HG02642 (cell line): ENCODE results near the gene PPM1G.
"Not testable (repeated sequence)": the region's sequence is repeated elsewhere in the genome, so short reads cannot be mapped to it uniquely, and the experiment has no call there.

Experiments
- ATAC-seq: cut with Tn5 transposase; IDR thresholded peaks from one replicate; pipeline ENCODE4 v1.9.1; 2021; ENCODE audit warnings: mild to moderate bottlenecking; ENCODE audit not compliant: unreplicated experiment, poor library complexity

The PPM1G gene

DNA sequence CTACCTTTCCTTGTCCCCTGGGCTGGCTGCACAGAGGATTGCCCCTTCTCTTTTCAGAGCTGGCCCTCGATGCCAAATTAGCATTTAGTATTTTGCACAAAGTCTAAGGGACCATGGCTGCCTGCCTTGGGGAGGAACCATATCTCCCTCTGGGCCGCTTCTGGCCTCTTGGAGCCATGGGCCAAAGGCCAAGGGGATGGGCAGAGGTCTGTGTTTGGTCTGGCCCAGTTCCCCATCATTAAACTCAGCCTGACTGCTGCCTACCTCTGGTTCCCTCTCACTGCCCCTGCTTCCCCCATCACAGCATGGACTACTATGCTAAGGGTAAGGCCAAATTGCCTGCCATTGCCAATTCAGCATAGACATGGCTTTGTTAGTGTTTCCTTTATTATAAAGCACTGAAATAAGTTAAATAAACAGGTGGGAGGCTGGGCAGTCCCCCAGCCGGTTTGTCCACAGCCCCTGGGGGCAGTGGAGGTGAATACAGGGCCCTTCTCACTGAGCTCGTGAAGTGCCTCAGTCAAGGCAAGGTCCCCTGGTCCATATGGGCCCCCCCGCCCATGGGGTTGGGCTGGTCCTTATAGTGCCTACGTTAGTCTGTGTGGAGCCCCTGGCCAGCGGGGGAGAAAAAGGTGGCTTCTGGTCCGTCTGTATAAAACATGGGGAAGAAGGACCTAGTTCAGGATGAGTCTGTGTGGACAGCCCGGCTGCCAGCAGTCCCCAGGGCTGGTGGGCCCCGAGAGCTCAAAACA is 32.3 kb downstream of the PPM1G start:
- ATAC-seq: no peak

DNA sequence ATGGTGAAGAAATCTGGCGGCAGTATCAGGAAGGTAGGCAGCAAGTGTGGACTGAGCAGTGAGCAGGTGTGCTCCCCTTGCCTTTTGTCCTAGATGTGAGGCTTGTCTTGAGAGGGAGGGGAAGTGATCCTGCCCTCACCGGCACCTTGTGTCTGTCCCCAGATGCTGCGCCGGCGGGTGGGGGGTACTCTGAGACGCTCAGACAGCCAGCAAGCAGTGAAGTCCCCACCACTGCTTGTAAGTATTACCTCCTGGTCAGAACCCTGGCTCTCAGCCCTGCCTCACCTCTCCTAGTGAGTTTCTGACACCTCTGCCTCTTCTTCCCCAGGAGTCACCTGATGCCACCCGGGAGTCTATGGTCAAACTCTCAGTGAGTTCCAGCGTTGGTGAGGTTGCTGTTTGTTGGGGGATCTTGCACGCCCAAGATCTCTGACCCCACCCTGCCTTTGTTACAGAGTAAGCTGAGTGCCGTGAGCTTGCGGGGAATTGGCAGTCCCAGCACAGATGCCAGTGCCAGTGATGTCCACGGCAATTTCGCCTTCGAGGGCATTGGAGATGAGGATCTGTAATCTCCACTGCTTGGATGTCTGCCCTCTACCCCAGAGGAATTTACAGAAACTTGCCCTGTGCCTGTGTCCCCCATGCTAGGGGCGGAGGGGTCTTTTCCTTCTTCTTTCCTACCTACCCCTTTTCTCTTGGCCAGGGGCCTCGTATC is 33.1 kb downstream of the PPM1G start:
- ATAC-seq: no peak

DNA sequence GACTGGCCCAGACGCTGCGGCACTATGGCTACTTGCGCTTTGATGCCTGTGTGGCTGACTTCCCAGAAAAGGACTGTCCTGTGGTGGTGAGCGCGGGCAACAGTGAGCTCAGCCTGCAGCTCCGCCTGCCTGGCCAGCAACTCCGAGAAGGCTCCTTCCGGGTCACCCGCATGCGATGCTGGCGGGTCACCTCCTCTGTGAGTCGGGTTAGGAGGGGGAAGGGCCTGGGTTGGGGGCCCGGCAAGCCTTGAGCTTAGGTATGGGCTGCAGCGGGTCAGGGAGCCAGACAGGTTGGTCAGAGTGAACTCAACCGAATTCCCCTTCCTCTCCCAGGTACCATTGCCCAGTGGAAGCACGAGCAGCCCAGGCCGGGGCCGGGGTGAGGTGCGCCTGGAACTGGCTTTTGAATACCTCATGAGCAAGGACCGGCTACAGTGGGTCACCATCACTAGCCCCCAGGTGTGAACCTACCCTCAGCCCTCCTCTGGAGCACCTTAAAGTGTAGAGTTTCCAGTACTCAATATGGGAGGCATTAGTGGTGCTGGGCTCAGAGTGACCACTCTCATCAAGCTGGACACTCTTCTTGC is 33.8 kb downstream of the PPM1G start:
- ATAC-seq: no peak

DNA sequence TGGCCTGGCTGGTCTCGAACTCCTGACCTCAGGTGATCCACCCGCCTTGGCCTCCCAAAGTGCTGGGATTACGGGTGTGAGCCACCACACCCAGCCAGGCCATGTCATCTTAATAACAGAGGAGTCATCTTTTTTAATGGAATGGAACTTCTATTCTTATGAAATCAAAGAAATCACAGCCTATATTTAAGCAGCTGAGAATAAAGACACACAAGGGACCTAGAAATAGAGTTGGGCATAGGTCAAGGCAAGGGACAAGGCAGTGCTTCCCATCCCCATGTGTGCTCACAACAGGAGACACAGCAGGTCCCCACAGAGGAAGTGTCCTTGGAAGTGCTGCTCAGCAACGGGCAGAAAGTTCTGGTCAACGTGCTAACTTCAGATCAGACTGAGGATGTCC is 35.8 kb downstream of the PPM1G start:
- no peak for ATAC-seq

DNA sequence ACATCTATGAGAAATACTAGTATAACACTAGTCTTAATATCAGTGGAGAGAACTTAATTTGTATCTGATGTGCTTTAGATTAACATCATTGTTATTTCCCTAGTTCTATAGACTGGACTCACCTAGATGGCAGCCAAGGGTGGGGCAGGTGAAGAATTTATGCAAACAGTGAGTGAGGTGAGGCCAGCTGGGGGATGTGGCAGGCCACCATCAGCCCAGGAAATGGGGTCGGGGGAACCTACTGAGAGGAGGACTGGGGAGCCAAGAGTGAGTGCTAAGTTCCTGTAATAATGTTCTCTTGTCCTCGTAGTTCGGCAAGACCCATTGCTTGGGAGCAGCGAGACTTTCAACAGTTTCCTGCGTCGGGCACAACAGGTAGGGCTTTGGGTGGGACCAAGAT is 36.5 kb downstream of the PPM1G start:
- ATAC-seq: no peak

DNA sequence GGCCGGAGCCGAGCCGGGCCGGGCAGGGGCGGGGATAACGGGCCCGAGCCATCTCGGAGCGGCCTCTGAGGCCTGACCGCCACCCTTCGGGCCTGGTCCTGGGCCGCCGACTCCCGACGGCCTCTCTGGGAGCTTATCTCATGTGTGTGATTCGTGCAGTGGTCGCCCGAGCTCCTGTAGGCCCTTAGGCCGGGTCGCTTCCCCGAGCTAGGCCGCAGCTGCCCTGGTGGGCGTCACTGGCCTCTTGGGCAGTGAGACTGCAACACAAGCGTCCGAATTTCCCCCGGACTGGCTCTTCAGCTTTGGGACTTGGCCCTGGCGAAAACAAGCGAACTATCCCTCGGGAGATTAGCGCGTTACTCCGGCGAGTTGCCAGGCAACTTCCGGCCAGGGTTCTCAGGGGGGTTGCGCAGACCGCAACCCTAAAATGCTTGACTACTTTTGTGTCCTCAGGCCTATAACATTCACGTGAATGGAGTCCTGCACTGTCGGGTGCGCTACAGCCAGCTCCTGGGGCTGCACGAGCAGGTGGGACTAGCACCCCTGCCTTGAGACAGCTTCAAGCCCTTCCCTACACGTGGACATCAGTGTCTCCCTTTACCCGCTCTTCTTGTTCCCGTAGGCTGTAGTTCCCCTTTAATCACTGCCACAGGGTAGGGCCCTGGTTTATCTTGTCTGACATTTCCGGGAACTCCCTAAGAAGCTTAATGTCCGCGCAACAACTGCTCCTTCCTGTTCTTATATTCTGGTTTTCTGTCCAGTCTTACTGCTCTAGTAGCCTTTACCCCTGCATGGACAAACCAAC is 38.4 kb downstream of the PPM1G start:
- ATAC-seq: peak; percentile 31

DNA sequence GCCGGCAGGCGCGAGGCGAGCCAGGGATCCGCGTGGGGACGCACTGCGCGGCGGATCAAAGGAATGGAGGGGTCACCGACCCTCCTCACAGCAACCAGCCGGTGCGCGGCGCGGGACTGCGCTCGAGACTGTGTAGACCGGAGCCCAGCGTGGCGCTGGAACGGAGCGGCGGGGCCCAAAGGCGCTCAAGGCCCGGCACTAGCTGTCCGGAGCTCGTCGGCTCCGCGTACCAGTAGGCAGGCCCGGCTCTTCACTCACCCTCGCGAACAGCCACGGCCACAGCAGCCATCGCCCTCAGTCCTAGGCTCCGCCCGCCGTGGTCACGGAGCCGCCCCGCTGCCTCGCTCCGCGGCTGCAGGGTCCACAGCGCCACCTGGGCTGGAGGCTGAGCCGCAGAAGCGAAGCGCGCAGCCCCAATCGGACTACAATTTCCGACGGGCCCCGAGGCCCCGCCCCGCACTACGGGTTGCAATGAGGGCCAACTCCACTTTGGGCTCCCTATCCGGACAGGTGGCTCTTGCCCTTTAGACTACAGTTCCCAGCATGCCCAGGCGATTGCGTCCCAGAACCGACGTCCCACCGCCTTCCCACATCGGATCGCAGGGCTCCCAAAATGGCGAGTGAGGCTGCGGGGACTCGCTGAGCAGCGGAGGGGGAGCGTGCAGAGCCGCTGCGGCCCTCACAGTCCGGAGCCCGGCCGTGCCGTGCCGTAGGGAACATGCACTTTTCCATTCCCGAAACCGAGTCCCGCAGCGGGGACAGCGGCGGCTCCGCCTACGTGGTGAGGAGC is 39.2 kb downstream of the PPM1G start, which contains the start of the genes EIF2B4 and SNX17:
TSS of gene EIF2B4 (minus strand) at position 313 of the 790 bp plus-strand sequence. CDS start at position 289, 24 bp downstream.
TSS of gene SNX17 (plus strand) at position 591 of the 790 bp plus-strand sequence. CDS start at position 719, 128 bp downstream.
- peak; percentile 92 for ATAC-seq

DNA sequence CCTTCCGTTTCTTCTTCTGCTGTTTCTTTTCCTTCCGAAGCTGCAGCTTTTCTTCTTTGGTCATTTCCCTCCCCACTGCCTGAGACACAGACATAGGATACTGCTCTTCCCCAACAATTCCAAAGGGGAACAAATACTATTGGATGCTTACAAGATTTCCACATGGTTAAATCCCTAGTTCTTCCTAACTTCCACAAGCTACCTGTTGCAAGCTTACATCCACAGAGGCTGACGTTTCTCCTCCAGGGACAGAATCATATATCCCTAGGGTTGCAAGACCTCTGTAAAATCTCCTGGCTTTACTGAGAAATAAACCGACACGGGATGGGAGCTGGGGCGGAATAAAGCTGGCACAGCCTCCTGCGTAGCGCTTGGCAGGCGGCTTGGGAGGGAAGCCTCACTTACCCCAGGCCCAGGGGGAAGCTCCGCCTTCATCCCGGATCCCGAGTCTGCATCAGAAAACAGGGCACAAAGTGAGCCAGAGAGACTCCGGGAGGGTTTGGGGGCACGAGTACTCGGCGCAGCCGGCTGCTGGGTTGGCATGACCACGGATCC is 39.8 kb downstream of the PPM1G start:
- ATAC-seq: no peak

DNA sequence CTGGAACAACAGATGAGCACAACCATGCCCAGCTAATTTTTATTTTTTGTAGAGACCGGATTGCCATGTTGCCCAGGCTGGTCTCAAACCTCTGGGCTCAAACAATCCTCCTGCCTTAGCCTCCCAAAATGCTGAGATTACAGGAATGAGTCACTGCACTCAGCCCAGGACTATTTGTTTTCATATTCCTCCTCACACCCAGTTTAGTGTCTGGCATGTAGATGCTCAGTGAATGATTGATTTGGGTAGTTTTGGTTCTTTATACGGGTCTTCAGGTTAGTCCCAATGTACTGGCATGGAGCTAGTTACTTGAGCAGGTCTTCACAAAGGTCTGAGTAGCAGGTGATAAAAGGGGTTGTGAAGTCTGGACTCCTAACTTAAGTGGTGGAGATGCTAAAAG is 45.5 kb downstream of the PPM1G start:
- no peak for ATAC-seq

DNA sequence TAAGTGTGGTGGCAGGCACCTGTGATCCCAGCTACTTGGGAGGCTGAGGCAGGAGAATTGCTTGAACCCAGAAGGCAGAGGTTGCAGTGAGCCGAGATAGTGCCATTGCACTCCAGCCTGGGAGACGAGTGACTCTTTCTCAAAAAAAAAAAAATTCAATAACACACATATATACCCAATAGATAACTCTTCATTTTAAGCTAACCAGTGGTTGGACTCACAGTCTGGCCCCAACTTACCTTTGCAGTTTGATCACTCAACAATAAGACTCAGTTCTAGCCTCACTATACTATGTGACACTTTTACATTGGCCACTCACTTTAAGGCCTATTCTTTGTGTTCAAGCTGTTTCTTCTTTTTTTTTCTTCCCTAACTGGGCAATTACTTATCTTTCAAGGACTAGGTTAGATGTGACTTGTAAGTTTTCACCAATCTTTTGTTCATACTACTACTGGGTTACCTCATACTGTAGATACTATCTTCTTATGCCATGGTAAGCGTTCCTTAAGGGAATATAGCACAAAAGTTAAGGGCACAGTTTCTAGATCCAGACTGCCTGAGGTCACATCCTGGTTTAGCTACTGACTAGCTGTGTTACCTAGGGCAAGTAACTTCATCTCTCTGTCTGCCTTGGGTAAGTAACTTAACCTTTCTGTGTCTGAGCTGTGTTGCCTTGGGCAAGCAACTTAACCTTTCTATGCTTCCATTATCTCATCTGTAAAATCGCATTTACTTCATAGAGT is 46.5 kb downstream of the PPM1G start:
- ATAC-seq: no peak

DNA sequence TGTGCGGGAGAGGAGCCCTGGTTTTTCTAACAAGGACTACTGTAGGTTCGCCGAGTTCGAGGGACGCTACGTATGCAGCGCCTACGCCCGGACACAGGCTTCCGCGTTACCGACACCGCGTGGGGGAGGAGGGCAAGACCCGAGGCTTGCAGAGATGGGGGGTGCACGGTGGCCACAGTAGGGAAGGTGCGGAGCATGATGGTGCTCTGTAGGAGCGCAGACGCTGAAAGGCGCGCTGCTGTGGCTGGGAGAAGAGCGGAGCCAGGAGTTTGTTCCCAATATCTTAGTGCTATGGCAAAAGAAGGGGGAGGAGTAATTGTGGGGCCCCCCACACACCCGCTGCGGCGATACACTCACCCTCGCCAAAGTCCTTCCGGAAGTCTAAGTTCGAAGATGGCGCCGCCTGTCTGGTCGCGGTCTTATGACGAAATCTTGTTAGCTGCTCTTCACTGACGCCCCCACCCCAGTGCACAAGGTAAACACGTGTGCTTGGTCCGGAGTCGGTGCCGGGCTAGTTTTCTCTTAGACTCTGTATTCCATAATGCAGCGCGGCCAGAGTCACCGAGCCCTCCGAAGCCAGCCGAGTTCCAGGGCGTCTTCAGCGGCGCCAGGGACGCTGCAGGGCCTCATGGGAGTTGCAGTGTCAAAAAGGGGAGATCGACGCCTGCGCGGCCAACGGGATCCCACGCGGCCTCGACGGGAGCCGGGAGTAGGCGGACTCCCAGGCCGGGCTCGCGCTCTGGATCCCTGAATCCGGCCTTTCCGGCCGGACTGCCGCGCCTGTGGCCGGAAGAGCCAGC is 52.8 kb downstream of the PPM1G start, which contains the start of gene GTF3C2:
TSS of gene GTF3C2 (minus strand) at position 383 of the 800 bp plus-strand sequence. CDS start 13,210 bp downstream, outside the sequence.
- peak; percentile 89 for ATAC-seq

DNA sequence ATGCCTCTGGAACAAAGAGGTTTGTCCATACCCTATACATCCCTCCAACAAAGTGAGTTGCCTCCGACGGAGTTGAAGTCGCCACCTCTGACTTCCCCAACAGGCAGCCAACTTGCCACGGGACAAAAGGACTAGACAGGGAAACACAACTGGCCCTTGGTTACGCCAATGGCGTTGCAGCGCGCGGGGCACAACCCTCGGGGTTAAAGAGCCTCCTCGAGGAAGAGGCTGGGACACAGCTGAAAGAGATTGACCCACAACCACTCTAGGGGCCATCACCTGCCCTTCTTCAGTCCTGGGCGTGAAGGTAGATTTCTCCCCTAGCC is 53.4 kb downstream of the PPM1G start:
- peak; percentile 34 for ATAC-seq

DNA sequence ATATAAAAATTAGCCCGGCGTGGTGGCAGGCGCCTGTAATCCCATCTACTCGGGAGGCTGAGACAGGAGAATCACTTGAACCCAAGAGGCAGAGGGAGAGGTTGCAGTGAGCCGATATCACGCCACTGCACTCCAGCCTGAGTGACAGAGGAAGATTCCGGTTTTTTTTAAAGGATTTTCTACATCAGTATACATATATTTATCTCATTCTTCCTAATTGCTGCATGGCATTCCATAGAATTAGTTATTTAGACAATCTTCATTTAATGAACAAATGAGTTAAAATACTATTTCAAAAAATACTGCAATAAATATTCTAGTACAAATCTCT is 54.8 kb downstream of the PPM1G start:
- no peak for ATAC-seq

DNA sequence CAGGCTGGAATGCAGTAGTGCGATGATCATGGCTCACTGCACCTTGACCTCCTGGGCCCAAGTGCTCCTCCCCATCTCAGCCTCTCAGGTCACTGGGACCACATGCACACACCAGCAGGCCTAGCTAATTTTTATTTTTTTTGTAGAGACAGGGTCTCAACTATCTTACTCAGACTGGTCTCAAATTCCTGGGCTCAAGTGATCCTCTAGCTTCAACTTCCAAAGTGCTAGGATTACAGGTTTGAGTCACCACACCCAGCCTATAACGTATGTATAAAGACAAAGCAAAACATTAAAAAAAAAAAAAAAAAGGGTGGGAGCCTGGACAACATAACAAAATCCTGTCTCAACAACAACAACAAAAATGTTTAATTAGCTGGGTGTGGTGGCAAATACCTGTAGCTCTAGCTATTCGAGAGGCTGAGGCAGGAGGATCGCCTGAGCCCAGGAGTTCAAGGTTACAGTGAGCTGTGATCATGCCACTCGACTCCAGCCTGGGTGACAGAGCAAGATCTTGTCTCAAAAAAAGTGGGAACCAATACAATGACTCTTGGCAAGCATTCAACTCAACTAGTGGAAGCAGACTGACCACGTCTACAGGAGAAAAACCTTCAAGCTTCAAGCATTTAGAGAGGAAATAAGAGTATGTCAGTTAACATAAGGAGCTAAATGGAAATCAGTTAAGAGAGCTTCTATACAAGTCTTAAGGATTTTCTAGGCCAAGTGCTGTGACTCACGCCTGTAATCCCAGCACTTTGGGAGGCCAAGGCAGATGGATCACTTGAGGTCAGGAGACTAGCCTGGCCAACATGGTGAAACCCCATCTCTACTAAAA is 55.4 kb downstream of the PPM1G start:
- no peak for ATAC-seq

DNA sequence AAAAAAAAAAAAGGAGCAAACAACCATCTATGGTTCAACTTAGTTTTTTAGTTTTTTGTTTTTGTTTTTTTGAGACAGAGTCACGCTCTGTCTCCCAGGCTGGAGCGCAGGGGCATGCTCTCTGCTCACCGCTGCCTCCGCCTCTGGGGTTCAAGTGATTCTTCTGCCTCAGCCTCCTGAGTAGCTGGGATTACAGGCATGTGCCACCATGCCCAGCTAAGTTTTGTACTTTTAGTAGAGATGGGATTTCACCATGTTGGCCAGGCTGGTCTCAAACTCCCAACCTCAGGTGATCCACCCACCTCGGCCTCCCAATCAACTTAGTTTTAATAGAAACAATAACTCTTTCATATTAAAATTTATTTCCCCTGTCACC is 56.0 kb downstream of the PPM1G start:
- ATAC-seq: not testable (repeated sequence)

DNA sequence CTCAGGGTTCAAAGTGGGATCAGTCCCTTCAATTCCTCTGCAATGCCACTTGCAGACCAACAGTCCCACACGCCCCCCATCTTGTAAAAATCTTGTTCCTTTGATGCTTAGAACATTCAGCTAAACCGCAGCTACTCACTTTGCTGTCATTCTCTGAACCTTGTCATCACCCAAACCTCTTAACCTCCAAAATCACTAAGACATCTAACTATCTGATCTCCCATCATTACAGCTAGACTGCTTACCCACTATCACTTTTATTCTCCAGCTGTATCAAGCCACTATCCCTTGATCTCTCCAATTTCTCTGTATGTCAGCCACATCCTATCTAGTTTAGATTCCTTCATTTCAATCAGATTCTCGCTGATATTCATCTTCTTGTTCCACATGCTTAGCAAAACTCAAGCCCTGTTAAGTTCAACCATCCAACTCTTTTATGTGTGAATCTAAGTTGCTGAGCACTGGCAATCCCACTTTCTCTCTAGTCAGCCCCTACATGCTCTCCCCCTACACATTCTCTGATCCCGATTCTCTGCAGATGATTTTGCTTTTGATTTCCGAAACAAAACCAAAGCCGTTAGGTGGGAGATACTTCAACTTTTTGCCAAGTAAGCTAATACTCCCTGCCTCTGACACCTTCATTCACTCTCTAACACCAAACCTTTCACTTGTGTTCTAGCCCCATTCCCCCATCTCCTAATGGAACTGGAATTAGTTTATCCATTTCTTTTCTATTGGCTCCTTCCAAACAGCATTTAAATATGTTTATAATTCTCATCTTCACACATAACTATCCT is 57.4 kb downstream of the PPM1G start:
- no peak for ATAC-seq
